C4-2B (cell line): ENCODE data around the gene FCHSD1.

ENCODE experiments used
- ZFX ChIP-seq: fragments of 450-650 bp; IDR thresholded peaks from 2 replicates; pipeline ENCODE4 v1.6.1; 2017
- TF ChIP-seq, protein P1 (sequence below): fragments of 450-650 bp; conservative IDR thresholded peaks from 2 replicates; pipeline ENCODE4 v1.5.1; 2017; ENCODE audit warnings: mild to moderate bottlenecking

DNA sequence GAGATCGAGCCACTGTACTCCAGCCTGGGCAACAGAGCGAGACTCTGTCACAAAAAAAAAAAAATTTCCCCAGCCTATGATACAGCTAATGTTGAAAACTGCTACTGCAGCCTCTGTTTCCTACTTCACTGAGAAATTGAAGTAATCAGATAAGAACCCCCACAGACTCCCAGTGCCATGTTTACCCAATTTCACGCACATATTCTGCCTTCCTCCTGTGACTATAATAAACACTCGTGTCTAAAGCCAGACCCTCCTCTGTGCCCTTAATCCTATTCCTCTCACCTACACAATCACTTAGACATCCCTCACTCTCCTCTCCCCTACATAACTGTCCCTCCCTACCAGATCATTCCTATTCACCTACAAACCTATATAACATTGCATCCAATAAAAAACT is 24.5 kb upstream of the FCHSD1 start:
- TF ChIP-seq, protein P1, sequence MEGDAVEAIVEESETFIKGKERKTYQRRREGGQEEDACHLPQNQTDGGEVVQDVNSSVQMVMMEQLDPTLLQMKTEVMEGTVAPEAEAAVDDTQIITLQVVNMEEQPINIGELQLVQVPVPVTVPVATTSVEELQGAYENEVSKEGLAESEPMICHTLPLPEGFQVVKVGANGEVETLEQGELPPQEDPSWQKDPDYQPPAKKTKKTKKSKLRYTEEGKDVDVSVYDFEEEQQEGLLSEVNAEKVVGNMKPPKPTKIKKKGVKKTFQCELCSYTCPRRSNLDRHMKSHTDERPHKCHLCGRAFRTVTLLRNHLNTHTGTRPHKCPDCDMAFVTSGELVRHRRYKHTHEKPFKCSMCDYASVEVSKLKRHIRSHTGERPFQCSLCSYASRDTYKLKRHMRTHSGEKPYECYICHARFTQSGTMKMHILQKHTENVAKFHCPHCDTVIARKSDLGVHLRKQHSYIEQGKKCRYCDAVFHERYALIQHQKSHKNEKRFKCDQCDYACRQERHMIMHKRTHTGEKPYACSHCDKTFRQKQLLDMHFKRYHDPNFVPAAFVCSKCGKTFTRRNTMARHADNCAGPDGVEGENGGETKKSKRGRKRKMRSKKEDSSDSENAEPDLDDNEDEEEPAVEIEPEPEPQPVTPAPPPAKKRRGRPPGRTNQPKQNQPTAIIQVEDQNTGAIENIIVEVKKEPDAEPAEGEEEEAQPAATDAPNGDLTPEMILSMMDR = no peak
- no peak for TF ChIP-seq ZFX
